Keratinocyte (primary cell): Measurements from ENCODE around the gene BID. TPM values are rescaled to one million over a fixed set of nuclear protein-coding genes. Genes with fewer than 3 reads are reported as not detected.

Source experiments
- DNase-seq: peaks from one replicate; pipeline ENCODE4 v3.0.0-alpha.2; 2011; ENCODE audit warnings: low read depth, missing footprints, low spot score
- FAIRE-seq: peaks from 2 replicates; lab custom pipeline; 2011; peaks lifted over from hg19 to GRCh38; lab: Jason Lieb, UNC
- H2AFZ ChIP-seq: 2 replicates; pipeline ENCODE4 v1.6.0; 2012; ENCODE audit warnings: low read length, control low read depth, inconsistent platforms; ENCODE audit not compliant: control insufficient read depth
- H3K27ac ChIP-seq: 2 replicates; pipeline ENCODE4 v1.5.1; 2011; ENCODE audit warnings: low read length; ENCODE audit not compliant: control insufficient read depth, insufficient read depth
- H3K27me3 ChIP-seq: 3 replicates; pipeline ENCODE4 v1.6.0; 2011; ENCODE audit warnings: low read length; ENCODE audit not compliant: control insufficient read depth, insufficient read depth; ENCODE audit errors: extremely low read depth
- H3K36me3 ChIP-seq, 2 experiments: 2 replicates in 1 of 2; 3 replicates in 1 of 2; pipeline ENCODE4 v1.5.1; 2011; ENCODE audit warnings: low read length in 2 of 2, mild to moderate bottlenecking in 1 of 2; ENCODE audit not compliant: control insufficient read depth in 2 of 2, insufficient read depth in 2 of 2; ENCODE audit errors: extremely low read depth in 1 of 2
- H3K4me1 ChIP-seq: 3 replicates; pipeline ENCODE4 v1.5.1; 2011; ENCODE audit warnings: low read length; ENCODE audit not compliant: control insufficient read depth, insufficient read depth; ENCODE audit errors: extremely low read depth
- H3K4me2 ChIP-seq: 3 replicates; pipeline ENCODE4 v1.6.0; 2011; ENCODE audit warnings: low read depth, low read length; ENCODE audit not compliant: control insufficient read depth, insufficient read depth; ENCODE audit errors: extremely low read depth
- H3K4me3 ChIP-seq, 3 experiments: fragments of 200-600 bp in 1 of 3; sonication (generic) in 1 of 3; 2 replicates in 2 of 3; 3 replicates in 1 of 3; pipeline ENCODE4 v1.5.1; 2011 to 2016; ENCODE audit warnings: low read length in 3 of 3, mild to moderate bottlenecking in 3 of 3, control low read depth in 2 of 3, inconsistent platforms in 1 of 3, low read depth in 1 of 3, mixed read lengths in 1 of 3, mixed run types in 1 of 3, moderate library complexity in 1 of 3; ENCODE audit not compliant: control insufficient read depth in 2 of 3, insufficient read depth in 2 of 3; ENCODE audit errors: extremely low read depth in 1 of 3
- H3K79me2 ChIP-seq: 2 replicates; pipeline ENCODE4 v1.6.0; 2012; ENCODE audit warnings: low read length; ENCODE audit not compliant: control insufficient read depth, insufficient read depth
- H3K9ac ChIP-seq: 3 replicates; pipeline ENCODE4 v1.6.0; 2011; ENCODE audit warnings: low read length; ENCODE audit not compliant: control insufficient read depth, insufficient read depth; ENCODE audit errors: extremely low read depth
- H3K9me1 ChIP-seq: 3 replicates; pipeline ENCODE4 v1.6.0; 2011; ENCODE audit warnings: low read length; ENCODE audit not compliant: control insufficient read depth, insufficient read depth; ENCODE audit errors: extremely low read depth
- H3K9me3 ChIP-seq: 2 replicates; pipeline ENCODE4 v1.5.1; 2012; ENCODE audit warnings: low read depth, low read length; ENCODE audit not compliant: control insufficient read depth
- H4K20me1 ChIP-seq: 3 replicates; pipeline ENCODE4 v1.6.0; 2011; ENCODE audit warnings: low read length; ENCODE audit not compliant: control insufficient read depth, insufficient read depth; ENCODE audit errors: extremely low read depth
- CTCF ChIP-seq, 3 experiments: IDR thresholded peaks in 1 of 3; conservative IDR thresholded peaks in 1 of 3; optimal IDR thresholded peaks in 1 of 3; 2 replicates in 2 of 3; 3 replicates in 1 of 3; pipeline versions ENCODE3 to v1.5.1; 2011; ENCODE audit warnings: low read length in 3 of 3, mild to moderate bottlenecking in 3 of 3, moderate library complexity in 2 of 3, control low read depth in 1 of 3, inconsistent platforms in 1 of 3; ENCODE audit not compliant: insufficient read depth in 2 of 3; ENCODE audit errors: extremely low read depth in 1 of 3
- EZH2 ChIP-seq: IDR thresholded peaks from one replicate; pipeline ENCODE4 v1.6.1; 2012; ENCODE audit warnings: inconsistent platforms, mild to moderate bottlenecking, low read length, moderate library complexity
- dilution Hi-C: fragments of 300-500 bp; cut with MboI; formaldehyde crosslinking; loops from one replicate; pipeline ENCODE4 v1.7.0; 2020; ENCODE audit warnings: low sequenced_read_pairs; ENCODE audit not compliant: extremely low pct_ligation_motif_present
- polyA plus RNA-seq, 5 experiments: library from polyadenylated mRNA; depleted of rRNA in 3 of 5; stranded (reverse) in 3 of 5; stranded (forward) in 1 of 5; unstranded in 1 of 5; fragments of >200 nt; gene quantifications; 1 replicate in 1 of 5; 2 replicates in 3 of 5; 3 replicates in 1 of 5; pipeline versions ENCODE4 v1.2.1 to v1.2.3, GENCODE V29; 2011 to 2012; ENCODE audit warnings: missing spikeins in 2 of 5, low read depth in 1 of 5, low replicate concordance in 1 of 5

Gene BID
- polyA plus RNA-seq, 1 donor (not counting 4 experiments of a cell fraction or from before 2014, with no cell fraction given) = 46.0 TPM

- peak overlapping the region; percentile 97 for H3K4me2 ChIP-seq
- dilution Hi-C loops = no loop called here
- no peak for DNase-seq
- H3K27me3 ChIP-seq = peaks cover 11% of the 10 kb centered on the region
- no peak for FAIRE-seq
- H3K4me3 ChIP-seq = peak overlapping the region; percentile 60 to 79 (median 72)
- H4K20me1 ChIP-seq = peaks cover 13% of the 10 kb centered on the region
- no peaks in the 10 kb centered on the region for H3K36me3 ChIP-seq
- H3K79me2 ChIP-seq = peaks cover 11% of the 10 kb centered on the region
- peaks cover 13% of the 10 kb centered on the region for H3K4me1 ChIP-seq
- TF ChIP-seq EZH2 = no peak
- TF ChIP-seq CTCF (optimal IDR thresholded peaks at IDR 0.05 in 1 of 3, IDR thresholded peaks at IDR 0.05 in 1 of 3, conservative IDR thresholded peaks at IDR 0.05 in 1 of 3; ENCODE audit: extremely low read depth in 1 of 3, insufficient read depth in 2 of 3, low read length in 3 of 3) = no peak
- peak overlapping the region; percentile 30 for H2AFZ ChIP-seq
- H3K27ac ChIP-seq = no peak overlapping the region
- no peaks in the 10 kb centered on the region for H3K9me3 ChIP-seq
- no peaks in the 10 kb centered on the region for H3K9me1 ChIP-seq
- H3K9ac ChIP-seq = peak overlapping the region; percentile 62
Measured at GRCh38 chr22:17773606-17774205, 563 bp downstream of the BID start.

DNA sequence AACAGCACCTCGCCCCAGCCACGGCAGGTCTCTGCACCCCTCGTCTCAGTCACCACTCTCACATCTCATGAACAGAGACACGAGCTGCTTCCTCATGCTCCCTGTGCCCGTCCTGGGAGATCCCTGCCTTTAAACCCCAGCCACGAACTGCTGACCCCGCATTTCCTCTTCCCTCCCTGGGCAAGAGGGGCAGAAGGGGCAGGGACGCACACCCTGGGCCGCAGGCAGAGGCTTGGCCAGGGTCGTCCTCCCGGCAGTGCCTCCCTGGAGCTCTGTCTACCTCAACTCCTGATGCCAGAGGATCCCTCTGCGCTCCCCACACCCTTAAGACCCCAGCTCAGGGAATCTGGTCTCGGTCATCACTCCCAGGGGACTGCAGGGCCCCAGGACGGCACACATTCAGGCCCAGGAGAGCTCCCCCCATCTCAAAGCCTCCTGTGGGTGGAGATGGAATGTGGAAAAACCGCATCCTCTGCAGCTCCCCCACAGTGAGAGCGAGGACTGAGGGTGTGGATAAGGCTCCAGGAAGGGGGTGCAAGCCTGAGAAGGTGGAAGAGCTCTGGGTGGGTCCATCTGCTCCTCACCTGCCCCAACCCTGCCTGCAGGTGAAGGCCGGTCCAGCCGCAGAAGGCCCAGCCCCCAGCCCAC, 1.2 kb downstream of the BID start:
- dilution Hi-C loops = no loop called here
- FAIRE-seq (no peak), DNase-seq (no peak)
- Histone ChIP-seq H4K20me1 (peaks cover 13% of the 10 kb centered on the region), H3K4me2 (peak overlapping the region; percentile 97), H2AFZ (peak overlapping the region; percentile 6), H3K27ac (no peak overlapping the region), H3K9me1 (no peaks in the 10 kb centered on the region), H3K27me3 (peaks cover 11% of the 10 kb centered on the region), H3K36me3 (no peaks in the 10 kb centered on the region), H3K4me3 (peak overlapping the region; percentile 60 to 79 (median 72)), H3K9me3 (no peaks in the 10 kb centered on the region), H3K9ac (peak overlapping the region; percentile 62), H3K79me2 (peaks cover 11% of the 10 kb centered on the region), H3K4me1 (peaks cover 13% of the 10 kb centered on the region)
- TF ChIP-seq CTCF (optimal IDR thresholded peaks at IDR 0.05 in 1 of 3, IDR thresholded peaks at IDR 0.05 in 1 of 3, conservative IDR thresholded peaks at IDR 0.05 in 1 of 3; ENCODE audit: extremely low read depth in 1 of 3, insufficient read depth in 2 of 3, low read length in 3 of 3) (no peak), EZH2 (no peak)
